Neuronal stem cell (in vitro differentiated cells): Measurements from ENCODE around the gene LIG1.

Source experiments
- DNase-seq: peaks from one replicate; pipeline ENCODE4 v3.0.0-alpha.2; 2013; ENCODE audit warnings: low spot score
- H2AFZ ChIP-seq: one replicate; pipeline ENCODE4 v1.6.1; 2013; ENCODE audit warnings: mild to moderate bottlenecking, low read length, inconsistent platforms
- H2AK5ac ChIP-seq: 2 replicates; pipeline ENCODE4 v1.6.1; 2013; ENCODE audit warnings: low read depth, mild to moderate bottlenecking, inconsistent platforms, low read length, moderate library complexity, mixed read lengths
- H2BK120ac ChIP-seq: 2 replicates; pipeline ENCODE4 v1.6.1; 2013; ENCODE audit warnings: low read depth, mild to moderate bottlenecking, inconsistent platforms, low read length, moderate library complexity, mixed read lengths
- H2BK12ac ChIP-seq: one replicate; pipeline ENCODE4 v1.6.1; 2013; ENCODE audit warnings: low read length, inconsistent platforms
- H2BK15ac ChIP-seq: 2 replicates; pipeline ENCODE4 v1.6.1; 2013; ENCODE audit warnings: mild to moderate bottlenecking, low read length, inconsistent platforms, mixed read lengths
- H2BK5ac ChIP-seq: one replicate; pipeline ENCODE4 v1.6.1; 2013; ENCODE audit warnings: inconsistent platforms, mild to moderate bottlenecking, low read length, moderate library complexity
- H3K14ac ChIP-seq: one replicate; pipeline ENCODE4 v1.6.1; 2013; ENCODE audit warnings: low read length, inconsistent platforms
- H3K18ac ChIP-seq: 2 replicates; pipeline ENCODE4 v1.6.1; 2013; ENCODE audit warnings: low read length, inconsistent platforms
- H3K23ac ChIP-seq: 2 replicates; pipeline ENCODE4 v1.6.1; 2013; ENCODE audit warnings: low read depth, mild to moderate bottlenecking, mixed read lengths, low read length, inconsistent platforms; ENCODE audit not compliant: poor library complexity
- H3K27ac ChIP-seq: replicated peaks from 3 replicates; pipeline ENCODE4 v1.5.1; 2013; ENCODE audit warnings: low read length, inconsistent platforms
- H3K27me3 ChIP-seq, 3 experiments: 2 replicates each; pipeline ENCODE4 v1.6.1; 2013; ENCODE audit warnings: low read length in 3 of 3, mild to moderate bottlenecking in 2 of 3, inconsistent platforms in 1 of 3, low read depth in 1 of 3, mixed read lengths in 1 of 3, moderate library complexity in 1 of 3; ENCODE audit not compliant: control insufficient read depth in 3 of 3, insufficient read depth in 3 of 3
- H3K36me3 ChIP-seq, 2 donors: replicated peaks in 1 of 2; 2 replicates each; pipeline ENCODE4 v1.6.1; 2013; ENCODE audit warnings: low read length in 2 of 2; ENCODE audit not compliant: control insufficient read depth in 2 of 2, insufficient read depth in 2 of 2
- H3K4ac ChIP-seq: 2 replicates; pipeline ENCODE4 v1.6.1; 2013; ENCODE audit warnings: inconsistent platforms, mild to moderate bottlenecking, low read length, moderate library complexity
- H3K4me1 ChIP-seq, 2 donors: 1 replicate in 1 of 2; 2 replicates in 1 of 2; pipeline ENCODE4 v1.6.1; 2013; ENCODE audit warnings: low read length in 2 of 2, low read depth in 1 of 2; ENCODE audit not compliant: control insufficient read depth in 2 of 2, insufficient read depth in 1 of 2
- H3K4me2 ChIP-seq: one replicate; pipeline ENCODE4 v1.6.1; 2013; ENCODE audit warnings: mild to moderate bottlenecking, low read length, inconsistent platforms; ENCODE audit not compliant: insufficient read depth, poor library complexity, severe bottlenecking
- H3K4me3 ChIP-seq, 2 donors: 2 replicates each; pipeline ENCODE4 v1.5.1; 2013; ENCODE audit warnings: low read length in 2 of 2, mild to moderate bottlenecking in 2 of 2, inconsistent platforms in 1 of 2, moderate library complexity in 1 of 2
- H3K79me1 ChIP-seq: one replicate; pipeline ENCODE4 v1.6.1; 2013; ENCODE audit warnings: low read depth, mild to moderate bottlenecking, inconsistent platforms, low read length, moderate library complexity
- H3K9ac ChIP-seq: one replicate; pipeline ENCODE4 v1.6.1; 2013; ENCODE audit warnings: mild to moderate bottlenecking, low read depth, low read length, inconsistent platforms; ENCODE audit not compliant: poor library complexity
- H3K9me3 ChIP-seq, 2 donors: replicated peaks in 1 of 2; 2 replicates each; pipeline versions ENCODE3 to v1.6.1; 2013; ENCODE audit warnings: low read length in 2 of 2, mild to moderate bottlenecking in 2 of 2, inconsistent platforms in 1 of 2, low read depth in 1 of 2, mixed read lengths in 1 of 2, moderate library complexity in 1 of 2; ENCODE audit not compliant: control insufficient read depth in 2 of 2, insufficient read depth in 1 of 2
- H4K8ac ChIP-seq: one replicate; pipeline ENCODE4 v1.6.1; 2013; ENCODE audit warnings: low read depth, mild to moderate bottlenecking, inconsistent platforms, low read length, moderate library complexity
- H4K91ac ChIP-seq: one replicate; pipeline ENCODE4 v1.6.1; 2013; ENCODE audit warnings: low read length, low read depth, mild to moderate bottlenecking, inconsistent platforms; ENCODE audit not compliant: poor library complexity
- WGBS, 2 donors: extraction: QIAGEN DNeasy Blood & Tissue Kit; methylation state at CpG; one replicate each; pipeline ENCODE4 v1.1.7; 2013; ENCODE audit warnings: missing lambda C conversion rate in 2 of 2, mixed read lengths in 1 of 2; ENCODE audit not compliant: insufficient read length in 2 of 2, insufficient replicate concordance in 1 of 2; ENCODE audit errors: extremely low coverage in 2 of 2; 5-methylcytosine and 5-hydroxymethylcytosine counted together

Gene LIG1

DNA sequence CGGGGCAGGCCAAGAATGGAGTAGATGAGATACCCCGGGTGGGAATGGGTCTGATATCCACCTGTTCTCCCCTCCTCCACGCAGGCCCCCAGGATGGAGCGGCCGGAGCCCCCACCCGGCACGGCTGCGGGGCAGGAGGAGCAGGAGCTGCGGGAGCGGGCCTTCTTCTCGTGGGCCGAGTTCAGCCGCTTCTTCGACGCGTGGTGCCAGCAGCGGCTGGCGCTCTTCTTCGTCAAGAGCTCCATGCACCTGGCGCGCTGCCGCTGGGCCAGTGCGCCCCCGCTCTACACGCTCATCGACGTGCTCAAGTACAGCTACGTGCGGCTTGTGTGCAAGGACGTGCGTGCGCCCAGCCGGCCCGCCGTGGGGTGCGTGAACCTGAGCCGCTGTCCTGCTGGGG is 1.6 kb upstream of the LIG1 start:
- Histone ChIP-seq H2BK120ac (no peak overlapping the region), H2AFZ (no peak overlapping the region), H4K8ac (no peak overlapping the region), H3K4ac (no peak overlapping the region), H3K27me3 (no peaks in the 10 kb centered on the region), H3K4me3 (peak overlapping the region; percentile 36 to 100), H3K4me1 (peaks cover 6 to 8% of the 10 kb centered on the region in 2 donors), H3K27ac (no peak overlapping the region), H3K14ac (no peak overlapping the region), H2AK5ac (peak overlapping the region; percentile 18), H3K79me1 (peaks cover 12% of the 10 kb centered on the region), H3K36me3 (peaks cover 17 to 46% of the 10 kb centered on the region in 2 donors), H2BK5ac (no peak overlapping the region), H3K23ac (peak overlapping the region; percentile 40), H3K4me2 (no peak overlapping the region), H3K9ac (no peak overlapping the region), H3K9me3 (no peaks in the 10 kb centered on the region), H2BK12ac (no peak overlapping the region), H4K91ac (no peak overlapping the region), H2BK15ac (no peak overlapping the region), H3K18ac (no peak overlapping the region)
- no CpG with 5 or more reads among the region's 37 CpGs for WGBS, 2 donors
- no peak for DNase-seq

DNA sequence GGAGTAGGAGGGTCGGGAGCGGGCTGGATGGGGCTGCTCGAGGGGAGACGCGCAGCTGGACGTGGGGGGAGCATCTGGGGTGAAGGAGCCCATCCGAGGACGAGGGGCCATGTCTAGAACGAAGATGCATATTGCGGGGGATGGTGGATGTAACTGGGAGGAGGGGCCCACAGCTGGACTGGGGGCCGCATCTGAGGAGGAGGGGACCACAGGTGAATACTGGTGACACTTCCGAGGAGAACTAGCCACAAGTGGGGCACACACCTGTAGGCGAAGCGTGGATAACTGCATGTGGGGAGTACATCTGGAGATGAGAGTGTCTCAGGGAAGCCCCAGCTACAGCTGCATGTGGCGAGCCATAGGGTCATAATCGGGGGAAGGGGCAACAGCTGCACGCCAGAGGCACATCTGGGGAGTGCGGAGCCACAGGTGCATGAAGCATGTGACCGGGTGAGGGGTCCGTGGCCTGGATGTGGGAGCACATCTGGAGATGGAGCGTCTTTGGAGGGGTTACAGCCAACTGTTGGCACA is 738 bp upstream of the LIG1 start:
- H2BK5ac ChIP-seq, result peak overlapping the region; percentile 99
- no peak for DNase-seq
- peak overlapping the region; percentile 100 for H2AFZ ChIP-seq
- no CpG with 5 or more reads among the region's 21 CpGs for WGBS, 2 donors
- peaks cover 16 to 41% of the 10 kb centered on the region in 2 donors for H3K36me3 ChIP-seq
- peak overlapping the region; percentile 10 for H2BK15ac ChIP-seq
- peaks cover 6 to 8% of the 10 kb centered on the region in 2 donors for H3K4me1 ChIP-seq
- no peaks in the 10 kb centered on the region for H3K27me3 ChIP-seq
- peak overlapping the region; percentile 67 for H4K91ac ChIP-seq
- peak overlapping the region; percentile 83 for H3K4me2 ChIP-seq
- H3K23ac ChIP-seq, result peak overlapping the region; percentile 92
- H3K79me1 ChIP-seq, result peaks cover 12% of the 10 kb centered on the region
- peak overlapping the region; percentile 95 for H3K9ac ChIP-seq
- peak overlapping the region; percentile 38 for H3K4ac ChIP-seq
- no peaks in the 10 kb centered on the region for H3K9me3 ChIP-seq
- H3K4me3 ChIP-seq, result peak overlapping the region; percentile 97 to 100
- no peak overlapping the region for H2BK12ac ChIP-seq
- peak overlapping the region; percentile 91 for H3K14ac ChIP-seq
- no peak overlapping the region for H4K8ac ChIP-seq
- H3K27ac ChIP-seq, result peak overlapping the region; percentile 30
- no peak overlapping the region for H2BK120ac ChIP-seq
- H2AK5ac ChIP-seq, result peak overlapping the region; percentile 98
- peak overlapping the region; percentile 91 for H3K18ac ChIP-seq

DNA sequence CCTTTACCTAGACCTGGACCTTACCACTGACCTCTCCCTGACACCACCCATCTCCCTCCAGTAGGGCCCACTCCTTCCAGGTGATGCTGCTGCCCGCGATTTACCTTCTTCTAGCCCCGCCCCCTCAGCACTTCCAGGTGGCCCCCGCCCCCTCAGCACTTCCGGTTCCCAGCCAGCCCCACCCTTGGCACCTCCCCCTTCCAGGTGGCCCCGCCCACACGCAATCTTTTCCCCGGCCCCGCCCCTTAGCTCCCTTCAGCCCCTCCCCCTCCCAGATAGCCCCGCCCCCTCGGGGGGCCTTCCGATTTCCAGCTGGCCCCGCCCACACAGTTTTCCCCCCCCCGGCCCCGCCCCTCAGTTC is 586 bp downstream of the LIG1 start:
- Histone ChIP-seq H4K8ac (no peak overlapping the region), H3K4me3 (peak overlapping the region; percentile 97 to 100), H2AK5ac (no peak overlapping the region), H4K91ac (no peak overlapping the region), H3K4ac (no peak overlapping the region), H2BK15ac (no peak overlapping the region), H3K27me3 (no peaks in the 10 kb centered on the region), H3K79me1 (peaks cover 10% of the 10 kb centered on the region), H3K14ac (no peak overlapping the region), H2AFZ (peak overlapping the region; percentile 100), H3K18ac (no peak overlapping the region), H2BK12ac (no peak overlapping the region), H3K4me2 (peak overlapping the region; percentile 68), H2BK120ac (no peak overlapping the region), H3K9me3 (no peaks in the 10 kb centered on the region), H3K23ac (no peak overlapping the region), H3K27ac (no peak overlapping the region), H2BK5ac (peak overlapping the region; percentile 99), H3K4me1 (peaks cover 6 to 8% of the 10 kb centered on the region in 2 donors), H3K36me3 (peaks cover 11 to 40% of the 10 kb centered on the region in 2 donors), H3K9ac (peak overlapping the region; percentile 98)
- WGBS, 2 donors, result no CpG with 5 or more reads among the region's 15 CpGs
- peak; percentile 67 for DNase-seq

DNA sequence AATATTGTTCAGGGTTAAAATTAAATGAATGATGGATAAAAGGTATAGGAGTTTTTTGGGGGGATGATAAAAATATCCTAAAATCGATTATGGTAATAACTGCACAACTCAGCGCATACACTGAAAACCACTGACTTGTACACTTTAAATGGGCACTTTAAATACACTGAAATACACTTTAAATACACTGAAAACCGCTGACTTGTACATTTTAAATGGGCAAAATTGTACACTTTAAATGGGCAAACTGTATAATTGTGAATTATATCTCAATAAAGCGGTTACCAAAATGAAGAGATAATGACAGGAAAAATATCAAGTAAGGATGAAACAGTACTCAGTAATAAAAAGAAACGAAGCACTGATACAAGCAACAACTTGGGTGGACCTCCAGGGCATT is 1.5 kb downstream of the LIG1 start:
- no CpG with 5 or more reads among the region's 5 CpGs for WGBS, 2 donors

More for the DNA sequence above, 1.5 kb downstream of the LIG1 start:
- H3K23ac ChIP-seq, result no peak overlapping the region
- H3K4me3 ChIP-seq, result no peak overlapping the region
- no peak overlapping the region for H2AK5ac ChIP-seq
- no peak overlapping the region for H4K91ac ChIP-seq
- no peak overlapping the region for H3K18ac ChIP-seq
- H3K4me1 ChIP-seq, result peaks cover 6 to 8% of the 10 kb centered on the region in 2 donors
- no peak overlapping the region for H3K9ac ChIP-seq
- H2AFZ ChIP-seq, result no peak overlapping the region
- H2BK15ac ChIP-seq, result no peak overlapping the region
- peaks cover 10% of the 10 kb centered on the region for H3K79me1 ChIP-seq
- H2BK120ac ChIP-seq, result no peak overlapping the region
- no peaks in the 10 kb centered on the region for H3K27me3 ChIP-seq
- H3K14ac ChIP-seq, result no peak overlapping the region
- H3K27ac ChIP-seq, result no peak overlapping the region
- no peak overlapping the region for H2BK5ac ChIP-seq
- no peak overlapping the region for H3K4me2 ChIP-seq
- H3K9me3 ChIP-seq, result no peaks in the 10 kb centered on the region
- H4K8ac ChIP-seq, result no peak overlapping the region
- no peak for DNase-seq
- H2BK12ac ChIP-seq, result no peak overlapping the region
- no peak overlapping the region for H3K4ac ChIP-seq
- peaks cover 11 to 39% of the 10 kb centered on the region in 2 donors for H3K36me3 ChIP-seq
